ENCODE data around the gene BTBD2. TPM values are rescaled to one million over a fixed set of nuclear protein-coding genes. Genes with fewer than 3 reads are reported as not detected.

BTBD2 gene
- total and polyA plus RNA-seq, 2 of the 13 experiments (the other 11 are each of a cell fraction or from before 2014, with no cell fraction given) = 28.1 to 45.3 TPM

DNA sequence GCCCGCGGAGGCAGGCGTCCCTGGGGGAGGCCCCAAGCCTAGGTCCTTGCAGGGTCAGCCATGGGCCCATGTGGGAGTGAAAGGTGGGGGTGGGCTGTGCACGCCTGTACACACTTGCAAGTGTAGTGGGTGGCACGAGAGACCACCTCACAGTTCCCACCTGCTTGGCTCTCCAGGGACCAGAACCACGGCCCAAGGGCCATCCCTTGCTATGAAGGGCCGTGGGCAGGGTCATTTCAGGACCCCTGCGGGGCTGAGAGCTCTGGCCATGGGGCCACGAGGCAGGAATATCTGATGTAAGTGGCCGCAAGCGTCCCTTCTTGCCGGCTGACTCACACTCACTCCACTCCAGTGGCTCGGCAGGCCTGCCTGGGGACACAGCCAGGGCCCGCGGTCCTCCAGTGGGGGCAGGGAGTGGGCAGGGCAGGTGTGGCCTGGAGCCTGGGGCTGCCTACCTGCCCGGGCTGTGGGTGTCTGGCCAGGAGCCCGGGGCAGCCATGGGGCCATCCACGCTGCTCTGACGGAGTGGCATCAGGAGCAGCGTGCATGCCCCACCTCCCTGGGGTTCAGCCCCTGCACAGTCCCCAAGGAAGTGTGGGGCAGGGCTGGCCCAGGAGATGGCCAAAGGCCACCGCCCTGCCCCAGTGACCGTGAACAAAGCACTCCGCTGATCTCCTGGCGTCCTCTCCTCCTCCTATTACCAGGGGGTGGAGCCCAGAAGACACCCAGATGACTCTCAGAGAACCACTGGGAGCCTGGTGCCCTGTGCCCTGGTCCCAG is 44.1 kb upstream of the BTBD2 start (continued):
- TF ChIP-seq ZNF318 (CRISPR knock-in tag; IDR thresholded peaks at IDR 0.05) (peak; percentile 84; the same call in 1 of the 2 replicates), NR2F2 (IDR thresholded peaks at IDR 0.05; ENCODE audit: borderline replicate concordance, low read depth) (peak; percentile 64; the same call in 1 of the 2 replicates), HNF4A (CRISPR knock-in tag; IDR thresholded peaks at IDR 0.05) (peak; percentile 75), ZBTB7B (CRISPR knock-in tag; IDR thresholded peaks at IDR 0.05) (peak; percentile 79), ZNF614 (CRISPR knock-in tag; IDR thresholded peaks at IDR 0.05; ENCODE audit: borderline replicate concordance) (peak; percentile 57; the same call in 1 of the 2 replicates), MLLT10 (CRISPR knock-in tag; IDR thresholded peaks at IDR 0.05) (no peak), ZNF570 (CRISPR knock-in tag; IDR thresholded peaks at IDR 0.05; ENCODE audit: borderline replicate concordance) (peak; percentile 67; the same call in 1 of the 2 replicates), ZNF143 (CRISPR knock-in tag; IDR thresholded peaks at IDR 0.05) (no peak), ZIK1 (CRISPR knock-in tag; IDR thresholded peaks at IDR 0.05; ENCODE audit: borderline replicate concordance, low read depth) (peak; percentile 95), THYN1 (CRISPR knock-in tag; IDR thresholded peaks at IDR 0.05; ENCODE audit: borderline replicate concordance, low read depth) (0 out of 2 replicates have a peak, but pooled peaks have one; percentile 37), PATZ1 (CRISPR knock-in tag; IDR thresholded peaks at IDR 0.05) (peak; percentile 80), ZNF138 (CRISPR knock-in tag; IDR thresholded peaks at IDR 0.05; ENCODE audit: low read depth) (no peak), SP140L (CRISPR knock-in tag; IDR thresholded peaks at IDR 0.05; ENCODE audit: borderline replicate concordance) (peak; percentile 67; the same call in 1 of the 2 replicates), ZNF615 (CRISPR knock-in tag; IDR thresholded peaks at IDR 0.05; ENCODE audit: borderline replicate concordance) (no peak), RARG (CRISPR knock-in tag; IDR thresholded peaks at IDR 0.05; ENCODE audit: low read depth) (no peak; the same call in 1 of the 2 replicates), HOXA3 (CRISPR knock-in tag; IDR thresholded peaks at IDR 0.05) (peak; percentile 62; the same call in 1 of the 2 replicates)

Measured in HepG2 (cell line).